DMS114 treated with DMSO at 0.1 percent for 48 hours (cell line): Measurements from ENCODE around the gene VARS2.

Experiments
- DNase-seq: peaks from one replicate; lab custom pipeline; 2025; ENCODE audit not compliant: unreplicated experiment; lab: John Stamatoyannopoulos, UW

The VARS2 gene

GRCh38 chr6:30884521-30885480, 29.2 kb upstream of the VARS2 start:
- no peak for DNase-seq

DNA sequence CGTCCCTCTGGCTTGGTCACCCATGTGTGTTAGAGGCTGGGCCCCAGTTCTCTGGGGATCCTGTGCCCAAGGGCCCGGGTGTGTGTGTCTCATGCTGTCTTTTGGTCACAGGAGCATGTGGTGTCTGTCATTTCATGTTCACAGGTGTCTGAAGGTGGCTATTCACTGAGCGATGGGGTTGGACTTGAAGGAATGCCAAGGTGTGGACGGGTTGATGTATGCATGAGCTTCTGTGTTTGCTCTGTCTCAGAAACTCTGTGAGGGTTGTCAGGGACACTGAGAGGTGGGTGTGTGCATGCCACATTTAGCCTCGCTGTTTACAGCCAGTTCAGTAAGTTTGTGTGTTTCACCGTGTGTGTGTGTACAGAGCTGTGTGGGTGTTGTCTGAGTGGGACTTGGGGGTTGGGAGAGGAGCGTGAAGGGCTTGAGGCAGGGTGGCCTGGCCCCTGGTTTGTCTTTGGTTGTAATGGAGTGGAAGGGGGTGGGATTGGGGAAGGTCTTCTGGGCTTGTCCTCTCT, 28.5 kb upstream of the VARS2 start:
- no peak for DNase-seq

DNA sequence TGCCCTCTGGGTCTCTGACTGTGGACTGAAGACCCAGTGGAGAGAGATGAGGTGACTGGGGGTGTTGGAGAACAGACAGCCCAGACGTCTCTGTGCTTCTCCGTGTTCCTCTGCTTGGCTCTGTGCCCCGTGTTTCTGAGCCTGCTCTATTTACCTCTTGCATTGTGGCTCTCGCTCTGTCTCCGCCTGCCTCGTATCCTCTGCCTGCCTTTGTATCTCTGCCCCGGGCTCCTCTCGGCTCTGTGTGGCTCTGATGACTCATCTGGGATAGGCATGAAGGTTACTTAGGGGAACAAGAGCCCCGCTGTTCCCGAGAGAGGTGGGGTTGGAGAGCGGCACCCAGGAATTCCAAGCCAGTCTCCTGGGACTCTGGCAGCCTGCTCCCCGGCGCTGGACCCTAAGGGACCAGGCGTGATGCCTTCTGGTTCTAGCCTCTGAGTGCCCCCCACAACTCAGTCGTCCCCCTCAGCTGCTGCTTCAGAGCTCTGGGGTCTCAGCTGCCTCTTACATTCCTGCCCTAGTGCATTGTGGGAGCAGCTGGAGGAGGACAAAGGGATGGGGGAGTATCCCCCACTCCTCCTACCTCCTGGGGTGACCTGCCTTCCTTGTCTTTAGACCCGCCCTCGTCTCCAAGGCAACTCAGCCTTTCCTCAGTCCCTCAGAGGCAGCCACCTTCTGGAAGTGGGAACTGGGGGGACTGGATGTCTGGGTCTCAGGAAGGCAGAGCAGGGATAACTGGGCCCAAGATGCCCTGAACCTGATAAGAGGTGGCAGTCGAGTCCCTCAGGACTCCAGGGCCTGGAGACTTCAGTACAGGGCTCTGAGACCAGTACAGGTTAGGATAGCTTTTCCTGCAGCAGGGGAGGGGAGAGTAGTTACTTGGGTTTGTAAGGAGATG, 27.8 kb upstream of the VARS2 start:
- no peak for DNase-seq

GRCh38 chr6:30886897-30887255, 27.2 kb upstream of the VARS2 start:
- DNase-seq = no peak

GRCh38 chr6:30887901-30888815, 25.9 kb upstream of the VARS2 start:
- no peak for DNase-seq

DNA sequence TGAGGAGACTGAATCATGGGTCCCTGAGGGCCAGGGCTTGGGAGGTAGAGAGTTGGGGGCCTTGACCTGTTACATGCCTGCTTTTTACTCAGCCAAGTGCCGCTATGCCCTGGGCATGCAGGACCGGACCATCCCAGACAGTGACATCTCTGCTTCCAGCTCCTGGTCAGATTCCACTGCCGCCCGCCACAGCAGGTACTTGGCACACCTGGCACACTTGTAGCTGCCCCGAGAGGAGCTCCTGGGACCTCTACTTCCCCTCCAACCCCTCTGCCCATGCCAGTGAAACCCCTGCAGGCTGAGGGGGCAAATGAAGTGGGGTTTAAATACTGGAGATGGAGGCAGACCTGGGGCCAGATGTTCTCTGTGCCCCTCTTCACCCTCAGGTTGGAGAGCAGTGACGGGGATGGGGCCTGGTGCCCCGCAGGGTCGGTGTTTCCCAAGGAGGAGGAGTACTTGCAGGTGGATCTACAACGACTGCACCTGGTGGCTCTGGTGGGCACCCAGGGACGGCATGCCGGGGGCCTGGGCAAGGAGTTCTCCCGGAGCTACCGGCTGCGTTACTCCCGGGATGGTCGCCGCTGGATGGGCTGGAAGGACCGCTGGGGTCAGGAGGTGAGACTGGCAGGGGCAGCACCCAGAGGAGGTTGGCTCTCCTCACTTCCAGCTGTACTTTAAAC, 25.1 kb upstream of the VARS2 start:
- DNase-seq = no peak

DNA sequence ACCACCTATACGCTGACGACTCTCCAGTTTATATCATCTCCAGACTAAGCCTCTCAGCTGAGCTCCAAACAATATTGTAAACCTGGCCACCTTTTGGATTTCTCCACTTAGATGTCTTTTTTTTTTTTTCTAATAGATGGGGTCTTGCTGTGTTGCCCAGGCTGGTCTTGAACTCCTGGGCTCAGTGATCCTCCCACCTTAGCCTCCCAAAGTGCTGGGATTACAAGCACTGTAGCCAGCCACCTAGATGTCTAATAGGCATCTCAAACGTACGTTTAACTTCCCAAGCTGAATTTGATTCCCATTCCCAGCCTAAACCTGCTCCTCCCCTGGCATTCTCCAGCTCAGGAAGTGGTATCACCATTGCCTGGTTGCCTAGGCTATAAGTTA, 24.5 kb upstream of the VARS2 start:
- DNase-seq = no peak

DNA sequence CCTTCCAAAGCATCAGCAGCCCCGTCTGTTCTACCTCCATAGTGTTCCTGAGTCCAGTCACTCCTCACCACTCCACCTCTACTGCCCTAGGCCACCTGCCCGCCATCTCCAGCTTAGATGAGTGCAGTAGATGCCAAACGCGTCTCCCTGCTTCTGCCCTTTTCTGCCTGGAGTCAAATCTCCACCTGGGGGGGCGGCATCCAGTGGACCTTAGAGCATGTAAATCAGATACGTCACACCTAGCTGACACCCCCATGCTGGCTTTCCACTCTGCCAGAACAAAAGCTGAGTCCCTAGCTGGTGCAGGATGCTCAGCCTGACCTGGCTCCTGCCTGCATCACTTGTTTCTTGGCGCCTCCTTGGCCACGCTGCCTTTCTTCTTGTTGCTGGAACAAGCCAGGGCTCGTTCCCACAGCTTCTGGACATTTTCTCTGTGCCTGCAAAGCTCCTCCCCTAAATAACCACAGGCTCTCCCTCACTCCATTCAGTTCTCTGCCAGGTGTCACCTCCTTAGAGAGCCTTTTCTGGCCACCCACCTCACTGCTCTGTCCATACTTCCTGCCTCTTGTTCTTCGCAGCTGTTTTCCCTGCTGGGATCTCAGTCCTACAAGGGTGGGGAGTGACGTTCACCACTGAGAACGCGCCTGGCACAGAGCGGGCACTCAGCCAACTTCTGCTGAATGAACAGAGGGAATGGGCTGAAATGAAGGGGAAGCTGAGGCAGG, 24.0 kb upstream of the VARS2 start:
- DNase-seq = no peak

GRCh38 chr6:30890646-30891449, 23.2 kb upstream of the VARS2 start:
- DNase-seq = no peak

GRCh38 chr6:30891450-30891723, 22.7 kb upstream of the VARS2 start:
- no peak for DNase-seq

- no peak for DNase-seq
Observed at GRCh38 chr6:30891816-30892538, 22.1 kb upstream of the VARS2 start.

- DNase-seq = no peak
Observed at GRCh38 chr6:30893001-30893591, 20.9 kb upstream of the VARS2 start.

DNA sequence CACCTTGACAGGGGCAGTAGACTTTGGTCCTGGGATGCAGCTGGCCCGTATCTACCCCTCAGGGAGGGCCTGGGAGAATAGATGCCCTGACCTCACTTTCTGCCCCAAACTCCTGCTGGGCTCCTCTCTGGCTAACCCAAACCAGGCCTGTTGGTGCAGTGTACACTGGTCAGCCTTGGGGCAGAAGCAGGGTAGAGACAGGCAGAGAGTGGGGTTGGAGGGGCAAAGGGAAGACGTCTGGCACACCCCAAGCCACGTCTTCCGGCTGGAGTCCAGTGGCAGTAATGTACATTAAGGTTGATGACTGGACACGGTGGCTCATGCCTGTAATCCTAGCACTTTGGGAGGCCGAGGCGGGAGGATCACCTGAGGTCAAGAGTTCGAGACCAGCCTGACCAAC, 20.4 kb upstream of the VARS2 start:
- DNase-seq = no peak

DNA sequence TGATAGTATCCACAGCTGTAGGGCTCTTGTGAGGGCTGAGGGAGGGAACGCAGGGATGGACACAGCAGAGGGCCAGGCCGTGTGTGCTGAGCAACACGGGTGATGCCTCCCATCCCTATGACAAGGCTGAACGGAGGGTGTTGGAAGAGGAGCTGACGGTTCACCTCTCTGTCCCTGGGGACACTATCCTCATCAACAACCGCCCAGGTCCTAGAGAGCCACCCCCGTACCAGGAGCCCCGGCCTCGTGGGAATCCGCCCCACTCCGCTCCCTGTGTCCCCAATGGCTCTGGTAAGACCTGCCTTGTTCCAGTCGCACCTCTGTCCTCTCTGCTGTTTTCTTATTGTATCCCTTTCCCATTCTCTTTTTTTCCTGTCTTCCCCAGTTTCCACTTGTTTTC, 19.7 kb upstream of the VARS2 start:
- DNase-seq = no peak

DNA sequence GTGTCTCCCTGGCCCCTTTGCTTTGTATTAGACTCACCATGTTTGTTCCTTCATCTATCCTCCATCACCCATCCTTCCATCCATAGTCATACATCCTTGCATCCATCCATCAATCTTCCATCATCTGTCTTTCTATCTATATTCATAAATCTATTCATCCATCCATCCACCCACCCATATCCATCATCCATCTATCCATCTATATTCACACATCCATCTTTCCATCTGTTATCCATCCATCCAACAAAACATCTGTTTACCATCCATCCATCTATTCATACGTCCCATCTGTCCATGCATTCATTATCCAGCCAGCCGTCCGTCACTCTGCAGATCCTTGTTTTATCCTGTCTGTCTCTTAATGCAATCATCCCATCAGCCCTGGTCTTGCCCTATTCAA, 19.1 kb upstream of the VARS2 start:
- DNase-seq = no peak

DNA sequence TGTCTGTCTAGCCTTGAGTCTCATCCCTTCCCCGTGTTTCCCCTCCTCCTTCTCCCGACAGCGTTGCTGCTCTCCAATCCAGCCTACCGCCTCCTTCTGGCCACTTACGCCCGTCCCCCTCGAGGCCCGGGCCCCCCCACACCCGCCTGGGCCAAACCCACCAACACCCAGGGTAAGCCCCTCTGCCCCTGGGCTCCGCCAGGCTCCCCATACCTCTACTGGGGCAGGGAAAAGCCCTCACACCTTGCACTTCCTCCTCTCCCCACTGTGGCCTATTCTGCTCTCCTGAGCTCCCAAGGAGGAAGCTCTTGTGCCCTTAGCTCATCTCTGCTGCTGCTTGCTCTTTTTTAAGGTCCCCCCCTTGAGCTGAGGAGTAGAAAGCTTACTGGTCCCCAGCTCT, 18.7 kb upstream of the VARS2 start:
- no peak for DNase-seq

DNA sequence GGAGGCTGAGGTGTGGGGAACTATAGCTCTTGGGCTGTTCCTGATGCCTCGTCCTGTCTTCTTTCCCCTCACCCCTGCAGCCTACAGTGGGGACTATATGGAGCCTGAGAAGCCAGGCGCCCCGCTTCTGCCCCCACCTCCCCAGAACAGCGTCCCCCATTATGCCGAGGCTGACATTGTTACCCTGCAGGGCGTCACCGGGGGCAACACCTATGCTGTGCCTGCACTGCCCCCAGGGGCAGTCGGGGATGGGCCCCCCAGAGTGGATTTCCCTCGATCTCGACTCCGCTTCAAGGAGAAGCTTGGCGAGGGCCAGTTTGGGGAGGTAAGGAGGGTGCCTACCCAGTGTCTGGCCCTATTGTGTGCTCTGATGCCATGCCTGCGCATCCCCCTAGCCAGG, 17.5 kb upstream of the VARS2 start:
- no peak for DNase-seq

DNA sequence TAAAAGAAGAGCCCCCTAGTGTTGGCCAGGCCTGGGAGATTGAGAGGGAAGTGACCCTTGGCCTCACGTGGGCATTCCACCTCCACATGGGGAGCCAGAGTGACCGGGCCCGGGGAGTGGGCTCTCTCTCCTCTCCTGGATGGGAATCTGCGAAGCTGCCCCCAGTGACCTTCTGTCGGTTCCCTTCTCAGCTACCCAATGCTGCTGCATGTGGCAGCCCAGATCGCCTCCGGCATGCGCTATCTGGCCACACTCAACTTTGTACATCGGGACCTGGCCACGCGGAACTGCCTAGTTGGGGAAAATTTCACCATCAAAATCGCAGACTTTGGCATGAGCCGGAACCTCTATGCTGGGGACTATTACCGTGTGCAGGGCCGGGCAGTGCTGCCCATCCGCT, 16.2 kb upstream of the VARS2 start:
- DNase-seq = no peak
